HG02678 (cell line): ENCODE data around the gene FAM170B.

Source experiments
- ATAC-seq: cut with Tn5 transposase; IDR thresholded peaks from one replicate; pipeline ENCODE4 v1.9.1; 2021; ENCODE audit warnings: mild to moderate bottlenecking, moderate library complexity; ENCODE audit not compliant: unreplicated experiment

FAM170B gene

GRCh38 chr10:49169776-49170175 is 36.0 kb upstream of the FAM170B start:
- ATAC-seq, result no peak

- ATAC-seq, result no peak
These were observed 35.1 kb upstream of the FAM170B start for GRCh38 chr10:49168831-49169500.

GRCh38 chr10:49168171-49168540 is 34.3 kb upstream of the FAM170B start:
- ATAC-seq, result no peak

- no peak for ATAC-seq
These were observed 33.8 kb upstream of the FAM170B start for GRCh38 chr10:49167425-49168170.

GRCh38 chr10:49166484-49167400 is 32.9 kb upstream of the FAM170B start:
- no peak for ATAC-seq

- ATAC-seq, result no peak
These were observed 32.1 kb upstream of the FAM170B start for GRCh38 chr10:49165821-49166483.

GRCh38 chr10:49165259-49165658 is 31.4 kb upstream of the FAM170B start:
- no peak for ATAC-seq

GRCh38 chr10:49164559-49165188 is 30.9 kb upstream of the FAM170B start:
- ATAC-seq, result peak; percentile 89

GRCh38 chr10:49163741-49164140 is 29.9 kb upstream of the FAM170B start:
- ATAC-seq, result no peak

GRCh38 chr10:49162761-49163310 is 29.0 kb upstream of the FAM170B start:
- ATAC-seq, result no peak

GRCh38 chr10:49162063-49162462 is 28.2 kb upstream of the FAM170B start:
- no peak for ATAC-seq

GRCh38 chr10:49161411-49161997 is 27.7 kb upstream of the FAM170B start:
- no peak for ATAC-seq

- no peak for ATAC-seq
These were observed 27.0 kb upstream of the FAM170B start for GRCh38 chr10:49160814-49161213.

- no peak for ATAC-seq
These were observed 26.3 kb upstream of the FAM170B start for GRCh38 chr10:49160110-49160509.

GRCh38 chr10:49158915-49159314 is 25.1 kb upstream of the FAM170B start:
- ATAC-seq, result no peak

GRCh38 chr10:49158404-49158803 is 24.6 kb upstream of the FAM170B start:
- no peak for ATAC-seq

- no peak for ATAC-seq
These were observed 23.4 kb upstream of the FAM170B start for GRCh38 chr10:49157229-49157628.

GRCh38 chr10:49154641-49155040 is 20.8 kb upstream of the FAM170B start:
- no peak for ATAC-seq

GRCh38 chr10:49153971-49154370 is 20.1 kb upstream of the FAM170B start:
- ATAC-seq, result no peak

- no peak for ATAC-seq
These were observed 19.3 kb upstream of the FAM170B start for GRCh38 chr10:49153115-49153514.
